Peyer's patch (tissue), 4 donors: ENCODE measurements around the gene MACROD2.

Experiments
- CTCF ChIP-seq, 6 experiments: fragments of 450-650 bp in 4 of 6; fragments of 200-600 bp in 2 of 6; sonication (generic) in 1 of 6; IDR thresholded peaks; one replicate each; pipeline ENCODE4 v1.5.1; 2017 to 2019; ENCODE audit warnings: antibody characterized with exemption in 6 of 6, mild to moderate bottlenecking in 3 of 6, moderate library complexity in 1 of 6
- POLR2A ChIP-seq, 2 donors: fragments of 450-650 bp; IDR thresholded peaks; one replicate each; pipeline ENCODE4 v1.5.1; 2017; ENCODE audit warnings: antibody characterized with exemption in 2 of 2, mild to moderate bottlenecking in 2 of 2, moderate library complexity in 2 of 2

- TF ChIP-seq CTCF (IDR thresholded peaks at IDR 0.05) (no peak), POLR2A (IDR thresholded peaks at IDR 0.05) (no peak)
Measured at GRCh38 chr20:15310361-15310760, 1315.0 kb downstream of the MACROD2 start.
